AG04450 (cell line): Measurements from ENCODE around the gene EXOSC6. TPM values are rescaled to one million over a fixed set of nuclear protein-coding genes. Genes with fewer than 3 reads are reported as not detected.

Source experiments
- polyA plus RNA-seq: library from polyadenylated mRNA; depleted of rRNA; stranded (reverse); fragments of >200 nt; gene quantifications from 2 replicates; pipeline ENCODE4 v1.2.3, GENCODE V29; 2011; rRNA removed
- small RNA-seq: library from RNA; depleted of rRNA; stranded (forward); fragments of <200 nt; gene quantifications from one replicate; pipeline ENCODE3, GENCODE V24; 2012; ENCODE audit warnings: low read depth; ENCODE audit not compliant: insufficient read length

The EXOSC6 gene
- polyA plus RNA-seq, 1 experiment, result 8.5 TPM

Small RNAs within 50 kb of the gene (small RNA-seq; reads per million reads assigned to genes)
- not detected for gene AC009060.2
- gene RN7SL279P, result not detected

Other genes with a start within 250 kb of the EXOSC6 start
- gene PDPR, start 137.6 kb downstream of the EXOSC6 start, polyA plus RNA-seq, result 27.7 and 28.2 TPM in 2 replicates
- not detected in 2 replicates for gene CLEC18C, start 78.2 kb downstream of the EXOSC6 start, polyA plus RNA-seq
- 221 and 223 TPM in 2 replicates for gene AARS1, start 37.6 kb upstream of the EXOSC6 start, polyA plus RNA-seq
- 36.5 and 41.9 TPM in 2 replicates for gene DDX19B, start 47.2 kb upstream of the EXOSC6 start, polyA plus RNA-seq
- 43.5 and 44.6 TPM in 2 replicates for gene DDX19A, start 95.0 kb upstream of the EXOSC6 start, polyA plus RNA-seq
- gene ST3GAL2, start 187.2 kb upstream of the EXOSC6 start, polyA plus RNA-seq, result 12.4 and 18.2 TPM in 2 replicates
- 4.0 and 5.9 TPM in 2 replicates for gene FCSK, start 202.7 kb upstream of the EXOSC6 start, polyA plus RNA-seq